GM23338 (cell line): ENCODE data around the gene WDR1. TPM values are rescaled to one million over a fixed set of nuclear protein-coding genes. Genes with fewer than 3 reads are reported as not detected.
A peak's percentile ranks its signal among the peaks of the same experiment; 100 is the strongest.

Source experiments
- ATAC-seq: fragments of 200-7000 bp; cut with Tn5 transposase; 3 replicates; pipeline ENCODE4 v1.9.1; 2020
- DNase-seq: peaks from one replicate; pipeline ENCODE4 v3.0.0-alpha.2; 2015; ENCODE audit warnings: low spot score
- H2AFZ ChIP-seq: fragments of 200-600 bp; sonication (generic); 2 replicates; pipeline ENCODE4 v1.8.0; 2016; ENCODE audit warnings: antibody characterized with exemption, mild to moderate bottlenecking, moderate library complexity
- H3F3A ChIP-seq: fragments of 200-600 bp; sonication (generic); replicated peaks from 2 replicates; pipeline ENCODE4 v1.8.0; 2017; ENCODE audit warnings: antibody characterized with exemption, mixed run types, low read depth
- H3K27ac ChIP-seq: fragments of 200-600 bp; sonication (generic); 2 replicates; pipeline ENCODE4 v1.6.1; 2016; ENCODE audit warnings: low read depth
- H3K27me3 ChIP-seq: fragments of 200-600 bp; sonication (generic); 2 replicates; pipeline ENCODE4 v1.8.0; 2016; ENCODE audit warnings: mild to moderate bottlenecking, mixed run types, moderate library complexity; ENCODE audit not compliant: insufficient read depth
- H3K36me3 ChIP-seq: fragments of 200-600 bp; sonication (generic); 2 replicates; pipeline ENCODE4 v1.8.0; 2016; ENCODE audit warnings: mild to moderate bottlenecking; ENCODE audit not compliant: insufficient read depth
- H3K4me1 ChIP-seq: fragments of 200-600 bp; sonication (generic); 2 replicates; pipeline ENCODE4 v1.8.0; 2016; ENCODE audit warnings: mild to moderate bottlenecking, moderate library complexity; ENCODE audit not compliant: insufficient read depth
- H3K4me2 ChIP-seq: fragments of 200-600 bp; sonication (generic); 2 replicates; pipeline ENCODE4 v1.7.1; 2017; ENCODE audit warnings: mixed run types
- H3K4me3 ChIP-seq: fragments of 200-600 bp; sonication (generic); 2 replicates; pipeline ENCODE4 v1.6.1; 2016; ENCODE audit warnings: mixed run types
- H3K79me2 ChIP-seq: fragments of 200-600 bp; sonication (generic); replicated peaks from 2 replicates; pipeline ENCODE4 v1.8.0; 2017; ENCODE audit warnings: mild to moderate bottlenecking; ENCODE audit not compliant: insufficient read depth
- H3K9me2 ChIP-seq: fragments of 200-600 bp; sonication (generic); 2 replicates; pipeline ENCODE4 v1.8.0; 2017; ENCODE audit not compliant: insufficient read depth
- H4K20me1 ChIP-seq: fragments of 200-600 bp; sonication (generic); replicated peaks from 2 replicates; pipeline ENCODE4 v1.8.0; 2017; ENCODE audit warnings: mild to moderate bottlenecking; ENCODE audit not compliant: insufficient read depth
- H3K27ac Mint-ChIP-seq: 2 replicates; pipeline ENCODE4 v1.8.0; 2020; ENCODE audit warnings: inconsistent platforms, mild to moderate bottlenecking, moderate library complexity, mixed read lengths
- H3K27me3 Mint-ChIP-seq: 3 replicates; pipeline ENCODE4 v1.8.0; 2022; ENCODE audit warnings: low read depth, mild to moderate bottlenecking, moderate library complexity, mixed read lengths, inconsistent platforms; ENCODE audit not compliant: insufficient read depth, poor library complexity
- H3K36me3 Mint-ChIP-seq: 3 replicates; pipeline ENCODE4 v1.8.0; 2021; ENCODE audit warnings: low read depth, mild to moderate bottlenecking, inconsistent platforms, moderate library complexity, mixed read lengths
- H3K4me1 Mint-ChIP-seq: 3 replicates; pipeline ENCODE4 v1.8.0; 2020; ENCODE audit warnings: mild to moderate bottlenecking, inconsistent platforms, mixed read lengths
- H3K4me3 Mint-ChIP-seq: 3 replicates; pipeline ENCODE4 v1.8.0; 2021; ENCODE audit warnings: moderate library complexity, mild to moderate bottlenecking, inconsistent platforms, mixed read lengths
- H3K9me3 Mint-ChIP-seq: 3 replicates; pipeline ENCODE4 v1.8.0; 2020; ENCODE audit warnings: moderate library complexity, mild to moderate bottlenecking, inconsistent platforms, mixed read lengths
- CREB1 ChIP-seq: fragments of 250-450 bp; sonication (Bioruptor Pico); IDR thresholded peaks from 2 replicates; pipeline ENCODE4 v1.5.0; 2020; ENCODE audit warnings: low read depth, mild to moderate bottlenecking, moderate library complexity
- EZH2 ChIP-seq: fragments of 200-600 bp; sonication (generic); IDR thresholded peaks from one replicate; pipeline ENCODE4 v1.8.0; 2017; ENCODE audit warnings: antibody characterized with exemption, mild to moderate bottlenecking, low read depth; ENCODE audit not compliant: unreplicated experiment
- EZH2phosphoT487 ChIP-seq: fragments of 200-600 bp; sonication (generic); IDR thresholded peaks from one replicate; pipeline ENCODE4 v1.8.1; 2018; ENCODE audit warnings: antibody characterized with exemption; ENCODE audit not compliant: unreplicated experiment
- JUNB ChIP-seq: IDR thresholded peaks from one replicate; pipeline ENCODE4 v1.6.1; 2016; ENCODE audit warnings: antibody characterized with exemption; ENCODE audit not compliant: unreplicated experiment
- NANOG ChIP-seq: IDR thresholded peaks from 2 replicates; pipeline ENCODE4 v1.6.1; 2016; ENCODE audit warnings: antibody characterized with exemption, borderline replicate concordance
- POLR2AphosphoS5 ChIP-seq: IDR thresholded peaks from 2 replicates; pipeline ENCODE4 v1.6.1; 2016; ENCODE audit warnings: antibody characterized with exemption, low read depth
- STAT1 ChIP-seq: IDR thresholded peaks from one replicate; pipeline ENCODE4 v1.6.1; 2016; ENCODE audit warnings: antibody characterized with exemption; ENCODE audit not compliant: unreplicated experiment
- ZNF114 ChIP-seq: fragments of 250-450 bp; sonication (Bioruptor Pico); IDR thresholded peaks from 2 replicates; pipeline ENCODE4 v1.5.0; 2020; ENCODE audit warnings: mild to moderate bottlenecking, moderate library complexity
- ZNF331 ChIP-seq: fragments of 250-450 bp; sonication (Bioruptor Pico); IDR thresholded peaks from 2 replicates; pipeline ENCODE4 v1.5.0; 2020; ENCODE audit warnings: low read depth, mild to moderate bottlenecking, moderate library complexity
- polyA plus RNA-seq: library from polyadenylated mRNA; unstranded; fragments of >200 nt; fragmentation: Nextera tagmentation; extraction: Ambion mirVana; gene quantifications from 2 replicates; pipeline ENCODE4 v1.2.1, GENCODE V29; 2016
- total RNA-seq: library from RNA; depleted of rRNA; stranded (reverse); fragments of >200 nt; shearing (Covaris generic); gene quantifications from 2 replicates; pipeline ENCODE4 v1.2.3, GENCODE V29; 2014
- TF ChIP-seq, protein P1 (sequence below): fragments of 250-450 bp; sonication (Bioruptor Pico); IDR thresholded peaks from 2 replicates; pipeline ENCODE4 v1.5.0; 2020; ENCODE audit warnings: mild to moderate bottlenecking, moderate library complexity
- TF ChIP-seq, protein P2 (sequence below), 2 experiments: fragments of 200-600 bp in 1 of 2; sonication (generic) in 1 of 2; conservative IDR thresholded peaks; 2 replicates each; pipeline versions ENCODE4 v1.5.1 to v1.6.1; 2016 to 2017; ENCODE audit warnings: antibody characterized with exemption in 2 of 2, low read depth in 2 of 2, mild to moderate bottlenecking in 2 of 2, moderate library complexity in 1 of 2
- TF ChIP-seq, protein P3 (sequence below): IDR thresholded peaks from 2 replicates; pipeline ENCODE4 v1.6.1; 2016; ENCODE audit warnings: antibody characterized with exemption
- TF ChIP-seq, protein P4 (sequence below): IDR thresholded peaks from one replicate; pipeline ENCODE4 v1.6.1; 2018; ENCODE audit warnings: antibody characterized with exemption; ENCODE audit not compliant: unreplicated experiment

WDR1 gene
- total and polyA plus RNA-seq, 2 experiments from 2014 or later, result 93.2 to 248 TPM

DNA sequence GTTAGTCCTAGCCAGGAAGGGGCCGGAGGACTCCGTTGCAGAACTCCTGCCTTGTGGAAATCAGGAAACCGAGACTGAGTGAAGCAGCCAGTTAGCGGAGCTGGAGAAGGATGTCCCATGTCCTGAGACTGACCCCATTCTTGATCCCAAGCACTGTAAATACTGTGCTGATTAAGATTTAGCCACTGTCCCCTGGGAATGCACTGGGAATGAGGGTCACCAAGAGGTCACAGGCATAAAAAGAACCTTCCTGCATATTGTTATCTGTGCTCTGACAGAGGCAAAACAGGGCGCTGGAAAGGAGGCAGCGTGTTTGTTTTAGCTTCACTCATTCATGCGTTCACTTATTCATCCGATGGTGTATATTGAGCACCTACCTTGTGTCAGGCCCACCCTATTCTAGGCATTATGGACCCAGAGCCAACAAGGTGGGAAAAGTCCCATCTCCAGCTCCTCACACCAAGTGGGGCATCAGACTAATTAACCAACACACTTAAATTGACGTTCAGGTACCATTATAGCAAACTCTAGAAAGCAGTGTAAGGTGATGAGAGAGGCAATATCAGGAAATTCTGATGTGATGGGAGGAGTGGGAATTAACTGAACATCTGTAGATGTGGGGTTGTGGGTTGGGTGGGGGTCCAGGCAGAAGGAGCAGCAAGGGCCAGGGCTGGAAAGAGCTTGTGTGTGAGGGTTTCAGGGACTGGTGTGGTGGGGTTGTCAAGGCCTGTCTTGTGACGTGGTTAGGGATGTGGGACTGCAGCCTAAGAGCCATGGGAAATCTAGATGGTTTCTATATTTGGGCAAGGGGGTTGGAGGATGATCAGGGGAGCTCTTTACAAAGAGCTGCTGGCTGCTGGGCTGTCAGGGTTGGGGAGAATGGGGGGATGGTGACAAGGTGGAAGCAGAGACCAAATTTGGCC lies 84.7 kb downstream of the WDR1 start:
- Mint-ChIP-seq H3K27ac (no peak overlapping the region), H3K4me3 (no peak overlapping the region), H3K4me1 (peaks cover 5% of the 10 kb centered on the region), H3K36me3 (no peaks in the 10 kb centered on the region), H3K9me3 (no peaks in the 10 kb centered on the region), H3K27me3 (no peaks in the 10 kb centered on the region)
- ATAC-seq, result peak; percentile 38; the same call in 2 of the 3 replicates
- Histone ChIP-seq H3K4me3 (no peak overlapping the region), H3K4me1 (no peaks in the 10 kb centered on the region), H3K4me2 (no peak overlapping the region), H3K79me2 (no peaks in the 10 kb centered on the region), H3K36me3 (no peaks in the 10 kb centered on the region), H2AFZ (no peak overlapping the region), H3K27me3 (no peaks in the 10 kb centered on the region), H3K9me2 (no peaks in the 10 kb centered on the region), H3K27ac (no peak overlapping the region), H4K20me1 (no peaks in the 10 kb centered on the region), H3F3A (no peaks in the 10 kb centered on the region)
- DNase-seq, result peak; percentile 25
- TF ChIP-seq NANOG, result no peak
- no peak for TF ChIP-seq EZH2
- no peak for TF ChIP-seq JUNB
- TF ChIP-seq, protein P1, sequence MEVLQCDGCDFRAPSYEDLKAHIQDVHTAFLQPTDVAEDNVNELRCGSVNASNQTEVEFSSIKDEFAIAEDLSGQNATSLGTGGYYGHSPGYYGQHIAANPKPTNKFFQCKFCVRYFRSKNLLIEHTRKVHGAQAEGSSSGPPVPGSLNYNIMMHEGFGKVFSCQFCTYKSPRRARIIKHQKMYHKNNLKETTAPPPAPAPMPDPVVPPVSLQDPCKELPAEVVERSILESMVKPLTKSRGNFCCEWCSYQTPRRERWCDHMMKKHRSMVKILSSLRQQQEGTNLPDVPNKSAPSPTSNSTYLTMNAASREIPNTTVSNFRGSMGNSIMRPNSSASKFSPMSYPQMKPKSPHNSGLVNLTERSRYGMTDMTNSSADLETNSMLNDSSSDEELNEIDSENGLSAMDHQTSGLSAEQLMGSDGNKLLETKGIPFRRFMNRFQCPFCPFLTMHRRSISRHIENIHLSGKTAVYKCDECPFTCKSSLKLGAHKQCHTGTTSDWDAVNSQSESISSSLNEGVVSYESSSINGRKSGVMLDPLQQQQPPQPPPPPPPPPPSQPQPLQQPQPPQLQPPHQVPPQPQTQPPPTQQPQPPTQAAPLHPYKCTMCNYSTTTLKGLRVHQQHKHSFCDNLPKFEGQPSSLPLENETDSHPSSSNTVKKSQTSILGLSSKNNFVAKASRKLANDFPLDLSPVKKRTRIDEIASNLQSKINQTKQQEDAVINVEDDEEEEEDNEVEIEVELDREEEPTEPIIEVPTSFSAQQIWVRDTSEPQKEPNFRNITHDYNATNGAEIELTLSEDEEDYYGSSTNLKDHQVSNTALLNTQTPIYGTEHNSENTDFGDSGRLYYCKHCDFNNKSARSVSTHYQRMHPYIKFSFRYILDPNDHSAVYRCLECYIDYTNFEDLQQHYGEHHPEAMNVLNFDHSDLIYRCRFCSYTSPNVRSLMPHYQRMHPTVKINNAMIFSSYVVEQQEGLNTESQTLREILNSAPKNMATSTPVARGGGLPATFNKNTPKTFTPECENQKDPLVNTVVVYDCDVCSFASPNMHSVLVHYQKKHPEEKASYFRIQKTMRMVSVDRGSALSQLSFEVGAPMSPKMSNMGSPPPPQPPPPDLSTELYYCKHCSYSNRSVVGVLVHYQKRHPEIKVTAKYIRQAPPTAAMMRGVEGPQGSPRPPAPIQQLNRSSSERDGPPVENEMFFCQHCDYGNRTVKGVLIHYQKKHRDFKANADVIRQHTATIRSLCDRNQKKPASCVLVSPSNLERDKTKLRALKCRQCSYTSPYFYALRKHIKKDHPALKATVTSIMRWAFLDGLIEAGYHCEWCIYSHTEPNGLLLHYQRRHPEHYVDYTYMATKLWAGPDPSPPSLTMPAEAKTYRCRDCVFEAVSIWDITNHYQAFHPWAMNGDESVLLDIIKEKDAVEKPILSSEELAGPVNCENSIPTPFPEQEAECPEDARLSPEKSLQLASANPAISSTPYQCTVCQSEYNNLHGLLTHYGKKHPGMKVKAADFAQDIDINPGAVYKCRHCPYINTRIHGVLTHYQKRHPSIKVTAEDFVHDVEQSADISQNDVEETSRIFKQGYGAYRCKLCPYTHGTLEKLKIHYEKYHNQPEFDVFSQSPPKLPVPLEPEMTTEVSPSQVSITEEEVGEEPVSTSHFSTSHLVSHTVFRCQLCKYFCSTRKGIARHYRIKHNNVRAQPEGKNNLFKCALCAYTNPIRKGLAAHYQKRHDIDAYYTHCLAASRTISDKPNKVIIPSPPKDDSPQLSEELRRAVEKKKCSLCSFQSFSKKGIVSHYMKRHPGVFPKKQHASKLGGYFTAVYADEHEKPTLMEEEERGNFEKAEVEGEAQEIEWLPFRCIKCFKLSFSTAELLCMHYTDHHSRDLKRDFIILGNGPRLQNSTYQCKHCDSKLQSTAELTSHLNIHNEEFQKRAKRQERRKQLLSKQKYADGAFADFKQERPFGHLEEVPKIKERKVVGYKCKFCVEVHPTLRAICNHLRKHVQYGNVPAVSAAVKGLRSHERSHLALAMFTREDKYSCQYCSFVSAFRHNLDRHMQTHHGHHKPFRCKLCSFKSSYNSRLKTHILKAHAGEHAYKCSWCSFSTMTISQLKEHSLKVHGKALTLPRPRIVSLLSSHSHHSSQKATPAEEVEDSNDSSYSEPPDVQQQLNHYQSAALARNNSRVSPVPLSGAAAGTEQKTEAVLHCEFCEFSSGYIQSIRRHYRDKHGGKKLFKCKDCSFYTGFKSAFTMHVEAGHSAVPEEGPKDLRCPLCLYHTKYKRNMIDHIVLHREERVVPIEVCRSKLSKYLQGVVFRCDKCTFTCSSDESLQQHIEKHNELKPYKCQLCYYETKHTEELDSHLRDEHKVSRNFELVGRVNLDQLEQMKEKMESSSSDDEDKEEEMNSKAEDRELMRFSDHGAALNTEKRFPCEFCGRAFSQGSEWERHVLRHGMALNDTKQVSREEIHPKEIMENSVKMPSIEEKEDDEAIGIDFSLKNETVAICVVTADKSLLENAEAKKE (CRISPR knock-in tag), result no peak
- TF ChIP-seq EZH2phosphoT487, result no peak
- TF ChIP-seq, protein P2, sequence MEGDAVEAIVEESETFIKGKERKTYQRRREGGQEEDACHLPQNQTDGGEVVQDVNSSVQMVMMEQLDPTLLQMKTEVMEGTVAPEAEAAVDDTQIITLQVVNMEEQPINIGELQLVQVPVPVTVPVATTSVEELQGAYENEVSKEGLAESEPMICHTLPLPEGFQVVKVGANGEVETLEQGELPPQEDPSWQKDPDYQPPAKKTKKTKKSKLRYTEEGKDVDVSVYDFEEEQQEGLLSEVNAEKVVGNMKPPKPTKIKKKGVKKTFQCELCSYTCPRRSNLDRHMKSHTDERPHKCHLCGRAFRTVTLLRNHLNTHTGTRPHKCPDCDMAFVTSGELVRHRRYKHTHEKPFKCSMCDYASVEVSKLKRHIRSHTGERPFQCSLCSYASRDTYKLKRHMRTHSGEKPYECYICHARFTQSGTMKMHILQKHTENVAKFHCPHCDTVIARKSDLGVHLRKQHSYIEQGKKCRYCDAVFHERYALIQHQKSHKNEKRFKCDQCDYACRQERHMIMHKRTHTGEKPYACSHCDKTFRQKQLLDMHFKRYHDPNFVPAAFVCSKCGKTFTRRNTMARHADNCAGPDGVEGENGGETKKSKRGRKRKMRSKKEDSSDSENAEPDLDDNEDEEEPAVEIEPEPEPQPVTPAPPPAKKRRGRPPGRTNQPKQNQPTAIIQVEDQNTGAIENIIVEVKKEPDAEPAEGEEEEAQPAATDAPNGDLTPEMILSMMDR (conservative IDR thresholded peaks at IDR 0.05; ENCODE audit: low read depth in 2 of 2), result no peak
- TF ChIP-seq, protein P3, sequence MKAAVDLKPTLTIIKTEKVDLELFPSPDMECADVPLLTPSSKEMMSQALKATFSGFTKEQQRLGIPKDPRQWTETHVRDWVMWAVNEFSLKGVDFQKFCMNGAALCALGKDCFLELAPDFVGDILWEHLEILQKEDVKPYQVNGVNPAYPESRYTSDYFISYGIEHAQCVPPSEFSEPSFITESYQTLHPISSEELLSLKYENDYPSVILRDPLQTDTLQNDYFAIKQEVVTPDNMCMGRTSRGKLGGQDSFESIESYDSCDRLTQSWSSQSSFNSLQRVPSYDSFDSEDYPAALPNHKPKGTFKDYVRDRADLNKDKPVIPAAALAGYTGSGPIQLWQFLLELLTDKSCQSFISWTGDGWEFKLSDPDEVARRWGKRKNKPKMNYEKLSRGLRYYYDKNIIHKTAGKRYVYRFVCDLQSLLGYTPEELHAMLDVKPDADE, result no peak
- TF ChIP-seq ZNF114, result no peak
- TF ChIP-seq STAT1, result no peak
- no peak for TF ChIP-seq ZNF331 (CRISPR knock-in tag)
- TF ChIP-seq POLR2AphosphoS5, result no peak
- TF ChIP-seq, protein P4, sequence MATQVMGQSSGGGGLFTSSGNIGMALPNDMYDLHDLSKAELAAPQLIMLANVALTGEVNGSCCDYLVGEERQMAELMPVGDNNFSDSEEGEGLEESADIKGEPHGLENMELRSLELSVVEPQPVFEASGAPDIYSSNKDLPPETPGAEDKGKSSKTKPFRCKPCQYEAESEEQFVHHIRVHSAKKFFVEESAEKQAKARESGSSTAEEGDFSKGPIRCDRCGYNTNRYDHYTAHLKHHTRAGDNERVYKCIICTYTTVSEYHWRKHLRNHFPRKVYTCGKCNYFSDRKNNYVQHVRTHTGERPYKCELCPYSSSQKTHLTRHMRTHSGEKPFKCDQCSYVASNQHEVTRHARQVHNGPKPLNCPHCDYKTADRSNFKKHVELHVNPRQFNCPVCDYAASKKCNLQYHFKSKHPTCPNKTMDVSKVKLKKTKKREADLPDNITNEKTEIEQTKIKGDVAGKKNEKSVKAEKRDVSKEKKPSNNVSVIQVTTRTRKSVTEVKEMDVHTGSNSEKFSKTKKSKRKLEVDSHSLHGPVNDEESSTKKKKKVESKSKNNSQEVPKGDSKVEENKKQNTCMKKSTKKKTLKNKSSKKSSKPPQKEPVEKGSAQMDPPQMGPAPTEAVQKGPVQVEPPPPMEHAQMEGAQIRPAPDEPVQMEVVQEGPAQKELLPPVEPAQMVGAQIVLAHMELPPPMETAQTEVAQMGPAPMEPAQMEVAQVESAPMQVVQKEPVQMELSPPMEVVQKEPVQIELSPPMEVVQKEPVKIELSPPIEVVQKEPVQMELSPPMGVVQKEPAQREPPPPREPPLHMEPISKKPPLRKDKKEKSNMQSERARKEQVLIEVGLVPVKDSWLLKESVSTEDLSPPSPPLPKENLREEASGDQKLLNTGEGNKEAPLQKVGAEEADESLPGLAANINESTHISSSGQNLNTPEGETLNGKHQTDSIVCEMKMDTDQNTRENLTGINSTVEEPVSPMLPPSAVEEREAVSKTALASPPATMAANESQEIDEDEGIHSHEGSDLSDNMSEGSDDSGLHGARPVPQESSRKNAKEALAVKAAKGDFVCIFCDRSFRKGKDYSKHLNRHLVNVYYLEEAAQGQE, result no peak
- TF ChIP-seq CREB1 (CRISPR knock-in tag), result no peak
